Mesenchymal stem cell (in vitro differentiated cells and primary cell): ENCODE measurements around the gene RBBP8NL.

Experiments
- DNase-seq: peaks from one replicate; pipeline ENCODE4 v3.0.0-alpha.2; 2013
- H2AFZ ChIP-seq: one replicate; pipeline ENCODE4 v1.6.1; 2013; ENCODE audit warnings: low read depth, mild to moderate bottlenecking, control low read depth, inconsistent platforms, low read length, moderate library complexity
- H2AK5ac ChIP-seq: 2 replicates; pipeline ENCODE4 v1.6.1; 2013; ENCODE audit warnings: low read length, moderate library complexity, mild to moderate bottlenecking, inconsistent platforms; ENCODE audit not compliant: severe bottlenecking
- H2BK120ac ChIP-seq: one replicate; pipeline ENCODE4 v1.6.1; 2013; ENCODE audit warnings: low read depth, mild to moderate bottlenecking, inconsistent platforms, low read length, moderate library complexity
- H2BK12ac ChIP-seq, 2 experiments: one replicate each; pipeline ENCODE4 v1.6.1; 2013; ENCODE audit warnings: inconsistent platforms in 2 of 2, low read length in 2 of 2, mild to moderate bottlenecking in 2 of 2, moderate library complexity in 2 of 2, control low read depth in 1 of 2
- H2BK15ac ChIP-seq: one replicate; pipeline ENCODE4 v1.6.1; 2013; ENCODE audit warnings: mild to moderate bottlenecking, low read depth, inconsistent platforms; ENCODE audit not compliant: poor library complexity, severe bottlenecking
- H2BK5ac ChIP-seq: 2 replicates; pipeline ENCODE4 v1.6.1; 2013; ENCODE audit warnings: low read depth, mild to moderate bottlenecking, low read length, control low read depth, inconsistent platforms; ENCODE audit not compliant: poor library complexity, severe bottlenecking
- H3K14ac ChIP-seq, 2 experiments: one replicate each; pipeline ENCODE4 v1.6.1; 2013; ENCODE audit warnings: inconsistent platforms in 2 of 2, low read length in 2 of 2, control low read depth in 1 of 2, mild to moderate bottlenecking in 1 of 2, moderate library complexity in 1 of 2
- H3K18ac ChIP-seq, 2 experiments: one replicate each; pipeline ENCODE4 v1.6.1; 2013; ENCODE audit warnings: inconsistent platforms in 2 of 2, low read length in 2 of 2, control low read depth in 1 of 2, low read depth in 1 of 2, mild to moderate bottlenecking in 1 of 2
- H3K23ac ChIP-seq, 2 experiments: one replicate each; pipeline ENCODE4 v1.6.1; 2013; ENCODE audit warnings: inconsistent platforms in 2 of 2, low read length in 2 of 2, mild to moderate bottlenecking in 2 of 2, moderate library complexity in 2 of 2, control low read depth in 1 of 2
- H3K27ac ChIP-seq: 2 replicates; pipeline ENCODE4 v1.5.1; 2013; ENCODE audit warnings: mild to moderate bottlenecking, moderate library complexity, low read length, control low read depth, inconsistent platforms; ENCODE audit not compliant: poor library complexity, severe bottlenecking
- H3K27me3 ChIP-seq, 2 experiments: 2 replicates each; pipeline versions ENCODE4 v1.6.1 to v1.7.0; 2013; ENCODE audit warnings: low read length in 2 of 2, mild to moderate bottlenecking in 2 of 2, moderate library complexity in 2 of 2, control low read depth in 1 of 2, inconsistent platforms in 1 of 2; ENCODE audit not compliant: control insufficient read depth in 1 of 2, insufficient read depth in 1 of 2
- H3K36me3 ChIP-seq, 2 experiments: 2 replicates each; pipeline versions ENCODE4 v1.6.1 to v1.7.0; 2013; ENCODE audit warnings: low read length in 2 of 2, control low read depth in 1 of 2, inconsistent platforms in 1 of 2, low read depth in 1 of 2, mild to moderate bottlenecking in 1 of 2; ENCODE audit not compliant: insufficient read depth in 2 of 2, control insufficient read depth in 1 of 2
- H3K4ac ChIP-seq, 2 experiments: one replicate each; pipeline ENCODE4 v1.6.1; 2013; ENCODE audit warnings: inconsistent platforms in 2 of 2, low read length in 2 of 2, mild to moderate bottlenecking in 2 of 2, moderate library complexity in 2 of 2, control low read depth in 1 of 2, low read depth in 1 of 2
- H3K4me1 ChIP-seq: 2 replicates; pipeline ENCODE4 v1.6.1; 2013; ENCODE audit warnings: low read depth, low read length, control low read depth; ENCODE audit not compliant: control insufficient read depth, insufficient read depth
- H3K4me2 ChIP-seq: 2 replicates; pipeline ENCODE4 v1.6.1; 2013; ENCODE audit warnings: low read length, mild to moderate bottlenecking, inconsistent platforms; ENCODE audit not compliant: poor library complexity, severe bottlenecking
- H3K4me3 ChIP-seq, 2 experiments: 2 replicates each; pipeline versions ENCODE4 v1.5.1 to v1.7.0; 2013; ENCODE audit warnings: low read length in 2 of 2, mild to moderate bottlenecking in 2 of 2, control low read depth in 1 of 2, low read depth in 1 of 2; ENCODE audit not compliant: insufficient read depth in 1 of 2
- H3K79me1 ChIP-seq: replicated peaks from 2 replicates; pipeline ENCODE4 v1.6.1; 2013; ENCODE audit warnings: mild to moderate bottlenecking, control low read depth, low read length, inconsistent platforms; ENCODE audit not compliant: poor library complexity, severe bottlenecking
- H3K9ac ChIP-seq: 2 replicates; pipeline ENCODE4 v1.7.0; 2013; ENCODE audit warnings: mild to moderate bottlenecking, low read length, moderate library complexity
- H3K9me3 ChIP-seq: 2 replicates; pipeline ENCODE4 v1.7.0; 2013; ENCODE audit warnings: mild to moderate bottlenecking, low read length; ENCODE audit not compliant: control insufficient read depth
- H4K8ac ChIP-seq: one replicate; pipeline ENCODE4 v1.6.1; 2013; ENCODE audit warnings: inconsistent platforms, mild to moderate bottlenecking, low read length, moderate library complexity
- H4K91ac ChIP-seq: one replicate; pipeline ENCODE4 v1.6.1; 2013; ENCODE audit warnings: mild to moderate bottlenecking, low read length, inconsistent platforms
- WGBS: methylation state at CpG from one replicate; pipeline ENCODE4 v1.1.7; 2013; ENCODE audit warnings: mixed read lengths; 5-methylcytosine and 5-hydroxymethylcytosine counted together

Gene RBBP8NL

DNA sequence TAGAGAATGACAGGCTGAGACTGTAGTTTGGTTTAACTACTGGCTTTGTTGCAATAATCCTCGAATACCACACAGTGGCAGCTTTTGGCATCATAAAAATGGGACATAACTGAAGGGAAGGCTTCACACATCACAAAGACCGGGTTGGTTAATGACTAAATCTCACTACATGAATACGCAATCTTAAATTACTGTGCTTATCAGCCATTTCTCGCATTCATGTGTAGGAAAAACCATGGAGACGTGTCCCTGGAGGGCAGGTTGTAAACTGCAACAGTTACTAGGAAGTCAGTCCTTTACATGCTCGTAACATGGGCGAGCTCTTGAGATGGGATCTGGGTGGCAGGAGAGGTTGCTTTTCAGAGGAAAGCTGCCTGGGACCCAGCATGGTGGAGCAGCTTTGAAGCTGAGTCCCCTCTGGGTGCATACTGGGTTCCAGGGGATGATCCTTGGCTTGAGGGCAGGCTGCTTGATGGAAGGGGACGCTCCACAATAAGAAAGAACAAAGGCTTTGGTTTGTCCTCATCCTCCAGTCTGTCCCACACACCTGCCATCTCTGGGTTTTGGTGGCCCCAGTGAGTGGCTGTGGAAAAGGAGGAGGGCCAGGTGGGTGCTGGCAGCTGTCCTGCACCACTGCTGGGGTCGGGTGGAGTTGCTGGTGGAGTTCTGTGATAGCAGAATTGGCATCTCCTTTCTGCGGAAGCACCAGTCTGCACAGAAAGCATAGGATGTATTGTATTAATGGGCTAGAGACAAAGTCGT, 38.3 kb downstream of the RBBP8NL start:
- Histone ChIP-seq H3K9ac (peak overlapping the region; percentile 96), H3K27me3 (no peaks in the 10 kb centered on the region), H2BK120ac (no peak overlapping the region), H2BK5ac (no peak overlapping the region), H3K4me1 (peaks cover 23% of the 10 kb centered on the region), H3K4ac (no peak overlapping the region), H3K9me3 (no peaks in the 10 kb centered on the region), H3K23ac (no peak overlapping the region), H2BK15ac (no peak overlapping the region), H3K4me3 (no peak overlapping the region), H2AK5ac (no peak overlapping the region), H4K8ac (no peak overlapping the region), H3K4me2 (no peak overlapping the region), H3K27ac (peak overlapping the region; percentile 7), H2AFZ (no peak overlapping the region), H3K18ac (no peak overlapping the region), H2BK12ac (no peak overlapping the region), H4K91ac (no peak overlapping the region), H3K14ac (no peak overlapping the region), H3K79me1 (peaks cover 21% of the 10 kb centered on the region), H3K36me3 (peaks cover 51 to 63% of the 10 kb centered on the region in 2 experiments)
- 94% methylated on average over 11 of the region's 11 CpGs for WGBS
- DNase-seq, result no peak

- no peak overlapping the region for H4K8ac ChIP-seq
- H3K79me1 ChIP-seq, result peaks cover 21% of the 10 kb centered on the region
- H3K27ac ChIP-seq, result peak overlapping the region; percentile 10
- no peak overlapping the region for H2BK15ac ChIP-seq
- no peak overlapping the region for H3K14ac ChIP-seq
- H3K23ac ChIP-seq, result no peak overlapping the region
- peak overlapping the region; percentile 22 to 64 for H3K4ac ChIP-seq
- WGBS, result 68% methylated on average over 17 of the region's 20 CpGs
- H3K27me3 ChIP-seq, result no peaks in the 10 kb centered on the region
- H2AFZ ChIP-seq, result no peak overlapping the region
- H2BK120ac ChIP-seq, result no peak overlapping the region
- peak overlapping the region; percentile 96 for H3K9ac ChIP-seq
- H3K4me1 ChIP-seq, result peaks cover 23% of the 10 kb centered on the region
- no peaks in the 10 kb centered on the region for H3K9me3 ChIP-seq
- H3K4me3 ChIP-seq, result peak overlapping the region; percentile 89 to 98
- no peak overlapping the region for H2BK5ac ChIP-seq
- peak overlapping the region; percentile 62 for H4K91ac ChIP-seq
- peaks cover 50 to 54% of the 10 kb centered on the region in 2 experiments for H3K36me3 ChIP-seq
- H3K4me2 ChIP-seq, result peak overlapping the region; percentile 65
- no peak overlapping the region for H2AK5ac ChIP-seq
- no peak overlapping the region for H2BK12ac ChIP-seq
- H3K18ac ChIP-seq, result no peak overlapping the region
- peak; percentile 41 for DNase-seq
These were observed 39.3 kb downstream of the RBBP8NL start for GRCh38 chr20:62387933-62388635.

GRCh38 chr20:62387219-62387913, 40.0 kb downstream of the RBBP8NL start:
- H3K36me3 ChIP-seq, result peaks cover 44 to 50% of the 10 kb centered on the region in 2 experiments
- H3K9me3 ChIP-seq, result no peaks in the 10 kb centered on the region
- peak overlapping the region; percentile 23 for H2BK120ac ChIP-seq
- H3K4me3 ChIP-seq, result peak overlapping the region; percentile 89 to 98
- peak overlapping the region; percentile 64 to 67 for H3K18ac ChIP-seq
- H3K9ac ChIP-seq, result peak overlapping the region; percentile 96
- H3K4me2 ChIP-seq, result peak overlapping the region; percentile 65
- H3K4ac ChIP-seq, result peak overlapping the region; percentile 22 to 64
- H2BK12ac ChIP-seq, result peak overlapping the region in 1 of 2 experiments; percentile 12
- no peak overlapping the region for H2BK15ac ChIP-seq
- peaks cover 18% of the 10 kb centered on the region for H3K79me1 ChIP-seq
- peak overlapping the region; percentile 62 for H4K91ac ChIP-seq
- no peak for DNase-seq
- H2AFZ ChIP-seq, result no peak overlapping the region
- WGBS, result 5% methylated on average over 45 of the region's 47 CpGs
- H3K27me3 ChIP-seq, result no peaks in the 10 kb centered on the region
- H3K14ac ChIP-seq, result peak overlapping the region in 1 of 2 experiments; percentile 91
- H2AK5ac ChIP-seq, result peak overlapping the region; percentile 57
- H4K8ac ChIP-seq, result peak overlapping the region; percentile 19
- no peak overlapping the region for H2BK5ac ChIP-seq
- no peak overlapping the region for H3K23ac ChIP-seq
- H3K27ac ChIP-seq, result peak overlapping the region; percentile 10
- H3K4me1 ChIP-seq, result peaks cover 26% of the 10 kb centered on the region
